SJCRH30 (cell line): ENCODE data around the gene DYSF. TPM values are rescaled to one million over a fixed set of nuclear protein-coding genes. Genes with fewer than 3 reads are reported as not detected.
"Not testable (repeated sequence)": the region's sequence is repeated elsewhere in the genome, so short reads cannot be mapped to it uniquely, and the experiment has no call there.

ENCODE experiments used
- DNase-seq, 2 experiments: peaks; one replicate each; pipeline ENCODE4 v3.0.0-alpha.2; 2015 to 2020
- H3K27ac ChIP-seq: fragments of 250-450 bp; sonication (Bioruptor Pico); 2 replicates; pipeline ENCODE4 v1.5.1; 2020; ENCODE audit warnings: mild to moderate bottlenecking, moderate library complexity
- H3K27me3 ChIP-seq: fragments of 250-450 bp; sonication (Bioruptor Pico); 2 replicates; pipeline ENCODE4 v1.5.1; 2020; ENCODE audit warnings: mild to moderate bottlenecking, moderate library complexity
- H3K36me3 ChIP-seq: fragments of 250-450 bp; sonication (Bioruptor Pico); 2 replicates; pipeline ENCODE4 v1.5.1; 2020; ENCODE audit warnings: mild to moderate bottlenecking, moderate library complexity
- H3K4me1 ChIP-seq: fragments of 250-450 bp; sonication (Bioruptor Pico); 2 replicates; pipeline ENCODE4 v1.5.1; 2020; ENCODE audit warnings: mild to moderate bottlenecking, moderate library complexity
- H3K4me3 ChIP-seq: fragments of 250-450 bp; sonication (Bioruptor Pico); 2 replicates; pipeline ENCODE4 v1.5.1; 2020; ENCODE audit warnings: mild to moderate bottlenecking, moderate library complexity
- H3K9me3 ChIP-seq: fragments of 250-450 bp; sonication (Bioruptor Pico); replicated peaks from 2 replicates; pipeline ENCODE4 v1.5.1; 2020; ENCODE audit warnings: mild to moderate bottlenecking, moderate library complexity
- total RNA-seq: library from RNA; depleted of rRNA; stranded (reverse); fragments of >200 nt; shearing (Covaris generic); gene quantifications from 2 replicates; pipeline ENCODE4 v1.2.3, GENCODE V29; 2014; rRNA removed

DYSF gene
- 13.9 and 15.2 TPM in 2 replicates for total RNA-seq

DNA sequence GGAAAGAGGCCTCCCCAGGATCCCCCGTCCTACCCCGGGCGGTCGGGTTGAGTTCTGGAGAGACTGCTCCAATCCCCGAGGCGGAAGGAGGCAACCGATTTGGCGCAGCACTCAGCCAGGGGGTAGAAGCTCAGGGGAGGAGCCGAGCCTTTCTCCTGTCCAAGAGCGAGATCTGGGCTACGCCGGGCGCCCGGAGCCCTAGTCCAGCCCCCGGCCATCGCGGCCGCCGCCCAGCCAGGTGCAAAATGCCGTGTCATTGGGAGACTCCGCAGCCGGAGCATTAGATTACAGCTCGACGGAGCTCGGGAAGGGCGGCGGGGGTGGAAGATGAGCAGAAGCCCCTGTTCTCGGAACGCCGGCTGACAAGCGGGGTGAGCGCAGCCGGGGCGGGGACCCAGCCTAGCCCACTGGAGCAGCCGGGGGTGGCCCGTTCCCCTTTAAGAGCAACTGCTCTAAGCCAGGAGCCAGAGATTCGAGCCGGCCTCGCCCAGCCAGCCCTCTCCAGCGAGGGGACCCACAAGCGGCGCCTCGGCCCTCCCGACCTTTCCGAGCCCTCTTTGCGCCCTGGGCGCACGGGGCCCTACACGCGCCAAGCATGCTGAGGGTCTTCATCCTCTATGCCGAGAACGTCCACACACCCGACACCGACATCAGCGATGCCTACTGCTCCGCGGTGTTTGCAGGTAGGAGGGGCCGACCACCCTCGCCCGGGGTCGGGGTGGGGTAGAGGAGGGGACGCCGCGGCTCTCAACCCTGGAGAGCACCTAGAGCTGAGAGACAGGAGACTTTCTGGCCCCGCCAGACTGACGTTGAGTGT lies at the start of gene DYSF:
TSS of gene DYSF (plus strand) at position 158 of the 817 bp plus-strand sequence.
- H3K27ac ChIP-seq = peak within 1 kb of the TSS; percentile 77
- H3K36me3 ChIP-seq = peaks cover 2% of the 10 kb centered on the region; the same call in 1 of the 2 replicates
- H3K4me1 ChIP-seq = peaks cover 53% of the 10 kb centered on the region
- peak within 1 kb of the TSS; percentile 68 for H3K4me3 ChIP-seq
- no peaks in the 10 kb centered on the region for H3K27me3 ChIP-seq
- no peaks in the 10 kb centered on the region for H3K9me3 ChIP-seq
- DNase-seq = peak; percentile 92 to 93

DNA sequence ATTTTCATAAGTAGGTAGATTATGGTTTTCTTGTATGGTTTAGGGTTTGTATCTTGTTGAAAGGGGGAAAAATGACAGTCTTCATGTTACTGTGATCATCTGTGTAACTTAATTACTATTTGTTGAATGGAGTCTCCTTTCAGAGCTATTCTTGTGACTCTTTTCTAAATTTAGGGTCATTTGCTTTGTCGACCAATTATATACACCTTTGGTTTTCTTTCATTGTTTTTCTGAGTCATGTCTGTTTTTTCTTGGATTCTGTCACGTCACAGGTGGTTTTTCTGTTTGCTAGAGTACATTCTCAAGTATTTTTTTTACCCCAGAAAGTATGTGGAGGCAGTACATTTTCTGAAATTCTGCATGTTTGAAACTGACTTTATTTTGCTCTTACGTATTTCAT lies 43.8 kb upstream of the DYSF start:
- Histone ChIP-seq H3K4me1 (no peaks in the 10 kb centered on the region), H3K4me3 (no peak overlapping the region), H3K27ac (no peak overlapping the region), H3K9me3 (no peaks in the 10 kb centered on the region), H3K27me3 (no peaks in the 10 kb centered on the region), H3K36me3 (peaks cover 58% of the 10 kb centered on the region)
- no peak for DNase-seq

DNA sequence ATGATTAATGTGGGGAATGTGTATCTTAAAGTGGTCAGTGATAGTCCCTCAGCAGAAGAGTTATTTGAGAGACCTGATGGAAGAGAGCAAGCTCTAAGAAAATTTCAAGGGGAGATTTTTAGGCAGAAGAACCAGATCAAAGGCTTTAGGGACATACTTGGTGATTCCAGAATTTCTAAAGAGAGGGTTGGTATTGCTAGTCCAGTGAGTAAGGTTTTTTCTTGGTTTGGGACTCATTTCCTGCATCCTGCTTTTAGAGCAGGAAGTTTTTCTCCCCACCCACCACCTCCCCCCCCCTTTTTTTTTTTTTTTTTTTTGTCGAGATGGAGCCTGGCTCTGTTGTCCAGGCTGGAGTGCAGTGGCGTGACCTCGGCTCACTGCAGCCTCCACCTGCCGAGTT lies 42.7 kb upstream of the DYSF start:
- DNase-seq = no peak
- Histone ChIP-seq H3K27ac (no peak overlapping the region), H3K4me1 (no peaks in the 10 kb centered on the region), H3K4me3 (no peak overlapping the region), H3K9me3 (no peaks in the 10 kb centered on the region), H3K27me3 (no peaks in the 10 kb centered on the region), H3K36me3 (peaks cover 48% of the 10 kb centered on the region)

DNA sequence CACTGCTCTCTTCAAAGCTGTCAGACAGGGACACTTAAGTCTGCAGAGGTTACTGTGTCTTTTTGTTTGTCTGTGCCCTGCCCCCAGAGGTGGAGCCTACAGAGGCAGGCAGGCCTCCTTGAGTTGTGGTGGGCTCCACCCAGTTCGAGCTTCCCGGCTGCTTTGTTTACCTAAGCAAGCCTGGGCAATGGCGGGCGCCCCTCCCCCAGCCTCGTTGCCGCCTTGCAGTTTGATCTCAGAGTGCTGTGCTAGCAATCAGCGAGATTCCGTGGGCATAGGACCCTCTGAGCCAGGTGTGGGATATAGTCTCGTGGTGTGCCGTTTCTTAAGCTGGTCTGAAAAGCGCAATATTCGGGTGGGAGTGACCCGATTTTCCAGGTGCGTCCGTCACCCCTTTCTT lies 36.5 kb upstream of the DYSF start:
- not testable (repeated sequence) for H3K9me3 ChIP-seq, H3K27ac ChIP-seq, H3K4me3 ChIP-seq, DNase-seq, H3K4me1 ChIP-seq, H3K27me3 ChIP-seq
- peaks cover 27% of the 10 kb centered on the region for H3K36me3 ChIP-seq

GRCh38 chr2:71417300-71418202 lies 35.8 kb upstream of the DYSF start:
- no peaks in the 10 kb centered on the region for H3K4me1 ChIP-seq
- peaks cover 32% of the 10 kb centered on the region for H3K36me3 ChIP-seq
- H3K9me3 ChIP-seq = no peaks in the 10 kb centered on the region
- no peak overlapping the region for H3K4me3 ChIP-seq
- DNase-seq = no peak
- no peak overlapping the region for H3K27ac ChIP-seq
- H3K27me3 ChIP-seq = no peaks in the 10 kb centered on the region

GRCh38 chr2:71419145-71419544 lies 34.2 kb upstream of the DYSF start:
- H3K27ac ChIP-seq = no peak overlapping the region
- H3K4me3 ChIP-seq = no peak overlapping the region
- peaks cover 48% of the 10 kb centered on the region for H3K36me3 ChIP-seq
- H3K27me3 ChIP-seq = no peaks in the 10 kb centered on the region
- no peak for DNase-seq
- no peaks in the 10 kb centered on the region for H3K4me1 ChIP-seq
- H3K9me3 ChIP-seq = no peaks in the 10 kb centered on the region

GRCh38 chr2:71419976-71420375 lies 33.4 kb upstream of the DYSF start:
- no peaks in the 10 kb centered on the region for H3K9me3 ChIP-seq
- DNase-seq = no peak
- H3K27ac ChIP-seq = no peak overlapping the region
- no peak overlapping the region for H3K4me3 ChIP-seq
- no peaks in the 10 kb centered on the region for H3K4me1 ChIP-seq
- peaks cover 56% of the 10 kb centered on the region for H3K36me3 ChIP-seq
- H3K27me3 ChIP-seq = no peaks in the 10 kb centered on the region

- H3K27ac ChIP-seq = no peak overlapping the region
- H3K4me3 ChIP-seq = no peak overlapping the region
- H3K9me3 ChIP-seq = no peaks in the 10 kb centered on the region
- H3K36me3 ChIP-seq = peaks cover 82% of the 10 kb centered on the region
- H3K27me3 ChIP-seq = no peaks in the 10 kb centered on the region
- DNase-seq = no peak
- H3K4me1 ChIP-seq = no peaks in the 10 kb centered on the region
These were observed 30.6 kb upstream of the DYSF start for GRCh38 chr2:71422786-71423185.

GRCh38 chr2:71423817-71424420 lies 29.4 kb upstream of the DYSF start:
- no peak overlapping the region for H3K27ac ChIP-seq
- DNase-seq = no peak
- no peaks in the 10 kb centered on the region for H3K4me1 ChIP-seq
- H3K9me3 ChIP-seq = no peaks in the 10 kb centered on the region
- no peaks in the 10 kb centered on the region for H3K27me3 ChIP-seq
- H3K36me3 ChIP-seq = peaks cover 84% of the 10 kb centered on the region
- no peak overlapping the region for H3K4me3 ChIP-seq

DNA sequence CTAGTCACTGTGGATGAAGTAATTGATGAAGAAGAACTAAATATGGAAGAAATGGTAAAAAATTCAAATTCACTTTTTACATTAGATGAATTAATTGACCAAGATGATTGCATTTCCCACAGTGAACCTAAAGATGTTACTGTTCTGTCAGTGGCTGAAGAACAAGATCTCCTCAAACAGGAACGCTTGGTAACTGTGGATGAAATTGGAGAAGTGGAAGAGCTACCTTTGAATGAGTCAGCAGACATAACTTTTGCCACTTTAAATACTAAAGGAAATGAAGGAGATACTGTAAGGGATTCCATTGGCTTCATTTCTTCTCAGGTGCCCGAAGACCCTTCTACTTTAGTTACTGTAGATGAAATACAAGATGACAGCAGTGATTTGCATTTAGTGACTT lies 26.6 kb upstream of the DYSF start:
- no peak for DNase-seq
- Histone ChIP-seq H3K4me3 (no peak overlapping the region), H3K9me3 (peaks cover 5% of the 10 kb centered on the region; the same call in 1 of the 2 replicates), H3K36me3 (peaks cover 95% of the 10 kb centered on the region), H3K27me3 (no peaks in the 10 kb centered on the region), H3K4me1 (no peaks in the 10 kb centered on the region), H3K27ac (no peak overlapping the region)

GRCh38 chr2:71428472-71429383 lies 24.6 kb upstream of the DYSF start:
- Histone ChIP-seq H3K27ac (no peak overlapping the region), H3K4me3 (no peak overlapping the region), H3K36me3 (peaks cover 97% of the 10 kb centered on the region), H3K27me3 (no peaks in the 10 kb centered on the region), H3K4me1 (no peaks in the 10 kb centered on the region), H3K9me3 (peaks cover 5% of the 10 kb centered on the region; the same call in 1 of the 2 replicates)
- no peak for DNase-seq

DNA sequence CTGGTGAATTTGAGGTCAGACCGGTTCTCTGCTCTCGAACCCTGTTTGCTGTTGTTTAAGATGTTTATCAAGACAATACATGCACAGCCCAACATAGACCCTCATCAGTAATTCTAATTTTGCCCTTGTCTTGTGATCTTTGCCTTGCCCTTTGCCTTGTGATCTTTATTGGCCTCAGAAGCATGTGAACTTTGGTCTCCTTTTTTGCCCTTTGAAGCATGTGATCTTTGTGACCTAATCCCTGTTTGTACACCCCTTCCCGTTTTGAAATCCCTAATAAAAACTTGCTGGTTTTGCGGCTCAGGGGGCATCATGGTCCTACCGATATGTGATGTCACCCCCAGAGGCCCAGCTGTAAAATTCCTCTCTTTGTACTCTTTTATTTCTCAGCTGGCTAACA lies 8.2 kb upstream of the DYSF start:
- peaks cover 22% of the 10 kb centered on the region for H3K36me3 ChIP-seq
- H3K4me1 ChIP-seq, DNase-seq: not testable (repeated sequence)

DNA sequence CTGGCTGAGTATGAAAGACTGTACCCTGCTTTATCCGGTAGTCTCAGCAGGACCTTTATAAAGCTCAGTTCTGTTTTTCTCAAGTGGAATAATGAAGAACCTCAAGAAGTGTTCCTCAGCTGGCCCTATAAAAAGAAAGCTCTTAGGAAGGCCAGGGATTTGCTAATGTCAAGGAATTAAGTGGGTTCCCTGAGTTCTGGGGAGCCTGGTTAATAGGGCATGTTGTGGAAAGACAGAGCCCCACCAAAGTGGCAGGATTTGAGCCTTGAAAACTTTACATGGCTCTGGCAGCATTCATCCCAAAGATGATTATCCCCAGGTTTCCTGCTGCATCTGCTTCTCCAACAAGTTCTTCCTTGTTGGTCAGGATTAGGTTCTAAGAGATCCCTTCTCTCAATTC lies 6.9 kb upstream of the DYSF start:
- peaks cover 4% of the 10 kb centered on the region for H3K4me1 ChIP-seq
- peaks cover 16% of the 10 kb centered on the region for H3K36me3 ChIP-seq
- H3K9me3 ChIP-seq = no peaks in the 10 kb centered on the region
- H3K27me3 ChIP-seq = no peaks in the 10 kb centered on the region
- no peak overlapping the region for H3K27ac ChIP-seq
- no peak overlapping the region for H3K4me3 ChIP-seq
- DNase-seq = no peak

More for the DNA sequence above, 8.2 kb upstream of the DYSF start:
- H3K27ac ChIP-seq, H3K27me3 ChIP-seq, H3K4me3 ChIP-seq, H3K9me3 ChIP-seq: not testable (repeated sequence)

GRCh38 chr2:71449343-71449742 lies 4.0 kb upstream of the DYSF start:
- H3K27ac ChIP-seq = no peak overlapping the region
- DNase-seq = no peak
- no peak overlapping the region for H3K4me3 ChIP-seq
- H3K4me1 ChIP-seq = peaks cover 15% of the 10 kb centered on the region
- no peaks in the 10 kb centered on the region for H3K9me3 ChIP-seq
- no peaks in the 10 kb centered on the region for H3K36me3 ChIP-seq
- H3K27me3 ChIP-seq = no peaks in the 10 kb centered on the region
